Measurements from ENCODE around the gene CDKN2AIPNL. TPM values are rescaled to one million over a fixed set of nuclear protein-coding genes. Genes with fewer than 3 reads are reported as not detected.

CDKN2AIPNL gene
- total RNA-seq, 1 experiment from 2014 or later = 63.0 TPM

DNA sequence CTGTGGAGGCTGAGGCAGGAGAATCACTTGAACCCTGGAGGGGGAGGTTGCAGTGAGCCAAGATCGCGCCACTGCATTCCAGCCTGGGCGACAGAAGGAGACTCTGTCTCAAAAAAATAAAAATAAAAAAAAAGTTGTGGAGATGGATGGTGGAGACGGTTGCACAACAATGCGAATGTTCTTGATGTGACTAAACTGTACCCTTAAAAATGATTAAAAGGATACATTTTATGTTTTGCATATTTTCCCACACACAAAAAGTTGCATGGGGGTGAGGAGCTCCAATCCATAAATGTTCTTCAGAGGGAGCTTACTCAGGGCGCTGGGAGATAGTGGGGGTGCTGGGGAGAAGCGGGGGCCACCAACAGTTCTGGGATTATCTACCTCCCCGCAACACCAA lies 43.8 kb upstream of the CDKN2AIPNL start:
- no peak for ATAC-seq
- Histone ChIP-seq H3K4me3 (replicated peaks in 1 of 2; ENCODE audit: low read depth in 1 of 2, low read length in 2 of 2) (no peak overlapping the region), H3K27ac (ENCODE audit: low read depth, low read length) (no peak overlapping the region), H3K4me1 (ENCODE audit: control insufficient read depth in 1 of 2, insufficient read depth in 2 of 2, low read length in 2 of 2) (peaks cover 13 to 23% of the 10 kb centered on the region in 2 experiments), H3K9me2 (ENCODE audit: insufficient read depth) (no peaks in the 10 kb centered on the region), H3K36me3 (ENCODE audit: control insufficient read depth in 1 of 2, insufficient read depth in 2 of 2, low read length in 2 of 2) (no peaks in the 10 kb centered on the region), H3K9me3 (ENCODE audit: control insufficient read depth in 1 of 2, insufficient read depth in 1 of 2, low read depth in 1 of 2, low read length in 2 of 2) (no peaks in the 10 kb centered on the region), H3K4me2 (ENCODE audit: low read length) (no peak overlapping the region), H3K9ac (ENCODE audit: low read length) (no peak overlapping the region), H4K20me1 (ENCODE audit: insufficient read depth) (no peaks in the 10 kb centered on the region), H2AFZ (ENCODE audit: low read depth, low read length, poor library complexity, severe bottlenecking) (no peak overlapping the region), H3K79me2 (ENCODE audit: insufficient read depth, low read length) (no peaks in the 10 kb centered on the region), H3K27me3 (ENCODE audit: insufficient read depth, low read length) (no peaks in the 10 kb centered on the region)
- ChIA-PET RAD21 (ENCODE audit: low non-redundant PET in 1 of 2, low total read pairs in 2 of 2, uncharacterized antibody in 2 of 2, unreplicated experiment in 2 of 2) (no interaction called here), POLR2A (no interaction called here), CTCF (interaction anchor here (1.0 to 1.2 kb wide), 2 partner anchors 10 to 132 kb away, joined by 3 read pairs; no protein-coding TSS in a partner anchor)
- BruUV-seq (replicated peaks) = no TSS peak
- TF ChIP-seq EZH2 (IDR thresholded peaks at IDR 0.05) = no peak
- no peak for TF ChIP-seq CEBPB (IDR thresholded peaks at IDR 0.05; ENCODE audit: low read depth)
- TF ChIP-seq, protein P1, sequence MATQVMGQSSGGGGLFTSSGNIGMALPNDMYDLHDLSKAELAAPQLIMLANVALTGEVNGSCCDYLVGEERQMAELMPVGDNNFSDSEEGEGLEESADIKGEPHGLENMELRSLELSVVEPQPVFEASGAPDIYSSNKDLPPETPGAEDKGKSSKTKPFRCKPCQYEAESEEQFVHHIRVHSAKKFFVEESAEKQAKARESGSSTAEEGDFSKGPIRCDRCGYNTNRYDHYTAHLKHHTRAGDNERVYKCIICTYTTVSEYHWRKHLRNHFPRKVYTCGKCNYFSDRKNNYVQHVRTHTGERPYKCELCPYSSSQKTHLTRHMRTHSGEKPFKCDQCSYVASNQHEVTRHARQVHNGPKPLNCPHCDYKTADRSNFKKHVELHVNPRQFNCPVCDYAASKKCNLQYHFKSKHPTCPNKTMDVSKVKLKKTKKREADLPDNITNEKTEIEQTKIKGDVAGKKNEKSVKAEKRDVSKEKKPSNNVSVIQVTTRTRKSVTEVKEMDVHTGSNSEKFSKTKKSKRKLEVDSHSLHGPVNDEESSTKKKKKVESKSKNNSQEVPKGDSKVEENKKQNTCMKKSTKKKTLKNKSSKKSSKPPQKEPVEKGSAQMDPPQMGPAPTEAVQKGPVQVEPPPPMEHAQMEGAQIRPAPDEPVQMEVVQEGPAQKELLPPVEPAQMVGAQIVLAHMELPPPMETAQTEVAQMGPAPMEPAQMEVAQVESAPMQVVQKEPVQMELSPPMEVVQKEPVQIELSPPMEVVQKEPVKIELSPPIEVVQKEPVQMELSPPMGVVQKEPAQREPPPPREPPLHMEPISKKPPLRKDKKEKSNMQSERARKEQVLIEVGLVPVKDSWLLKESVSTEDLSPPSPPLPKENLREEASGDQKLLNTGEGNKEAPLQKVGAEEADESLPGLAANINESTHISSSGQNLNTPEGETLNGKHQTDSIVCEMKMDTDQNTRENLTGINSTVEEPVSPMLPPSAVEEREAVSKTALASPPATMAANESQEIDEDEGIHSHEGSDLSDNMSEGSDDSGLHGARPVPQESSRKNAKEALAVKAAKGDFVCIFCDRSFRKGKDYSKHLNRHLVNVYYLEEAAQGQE (IDR thresholded peaks at IDR 0.05; ENCODE audit: low read depth) = no peak
- TF ChIP-seq POLR2A (IDR thresholded peaks at IDR 0.05; ENCODE audit: borderline replicate concordance, extremely low read depth, insufficient read depth, insufficient read length) = no peak
- TF ChIP-seq ZNF274 (IDR thresholded peaks at IDR 0.05; ENCODE audit: low read depth, low read length) = no peak
- TF ChIP-seq, protein P2, sequence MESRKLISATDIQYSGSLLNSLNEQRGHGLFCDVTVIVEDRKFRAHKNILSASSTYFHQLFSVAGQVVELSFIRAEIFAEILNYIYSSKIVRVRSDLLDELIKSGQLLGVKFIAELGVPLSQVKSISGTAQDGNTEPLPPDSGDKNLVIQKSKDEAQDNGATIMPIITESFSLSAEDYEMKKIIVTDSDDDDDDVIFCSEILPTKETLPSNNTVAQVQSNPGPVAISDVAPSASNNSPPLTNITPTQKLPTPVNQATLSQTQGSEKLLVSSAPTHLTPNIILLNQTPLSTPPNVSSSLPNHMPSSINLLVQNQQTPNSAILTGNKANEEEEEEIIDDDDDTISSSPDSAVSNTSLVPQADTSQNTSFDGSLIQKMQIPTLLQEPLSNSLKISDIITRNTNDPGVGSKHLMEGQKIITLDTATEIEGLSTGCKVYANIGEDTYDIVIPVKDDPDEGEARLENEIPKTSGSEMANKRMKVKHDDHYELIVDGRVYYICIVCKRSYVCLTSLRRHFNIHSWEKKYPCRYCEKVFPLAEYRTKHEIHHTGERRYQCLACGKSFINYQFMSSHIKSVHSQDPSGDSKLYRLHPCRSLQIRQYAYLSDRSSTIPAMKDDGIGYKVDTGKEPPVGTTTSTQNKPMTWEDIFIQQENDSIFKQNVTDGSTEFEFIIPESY (IDR thresholded peaks at IDR 0.05; ENCODE audit: extremely low read depth, insufficient replicate concordance, low read length) = no peak
- no peak for TF ChIP-seq EGR1 (IDR thresholded peaks at IDR 0.05; ENCODE audit: low read depth)
- TF ChIP-seq, protein P3, sequence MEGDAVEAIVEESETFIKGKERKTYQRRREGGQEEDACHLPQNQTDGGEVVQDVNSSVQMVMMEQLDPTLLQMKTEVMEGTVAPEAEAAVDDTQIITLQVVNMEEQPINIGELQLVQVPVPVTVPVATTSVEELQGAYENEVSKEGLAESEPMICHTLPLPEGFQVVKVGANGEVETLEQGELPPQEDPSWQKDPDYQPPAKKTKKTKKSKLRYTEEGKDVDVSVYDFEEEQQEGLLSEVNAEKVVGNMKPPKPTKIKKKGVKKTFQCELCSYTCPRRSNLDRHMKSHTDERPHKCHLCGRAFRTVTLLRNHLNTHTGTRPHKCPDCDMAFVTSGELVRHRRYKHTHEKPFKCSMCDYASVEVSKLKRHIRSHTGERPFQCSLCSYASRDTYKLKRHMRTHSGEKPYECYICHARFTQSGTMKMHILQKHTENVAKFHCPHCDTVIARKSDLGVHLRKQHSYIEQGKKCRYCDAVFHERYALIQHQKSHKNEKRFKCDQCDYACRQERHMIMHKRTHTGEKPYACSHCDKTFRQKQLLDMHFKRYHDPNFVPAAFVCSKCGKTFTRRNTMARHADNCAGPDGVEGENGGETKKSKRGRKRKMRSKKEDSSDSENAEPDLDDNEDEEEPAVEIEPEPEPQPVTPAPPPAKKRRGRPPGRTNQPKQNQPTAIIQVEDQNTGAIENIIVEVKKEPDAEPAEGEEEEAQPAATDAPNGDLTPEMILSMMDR (IDR thresholded peaks at IDR 0.05 in 2 of 3, conservative IDR thresholded peaks at IDR 0.05 in 1 of 3; ENCODE audit: borderline replicate concordance in 1 of 3, insufficient read depth in 1 of 3, low read depth in 2 of 3, low read length in 2 of 3) = no peak
- TF ChIP-seq CBX3 (IDR thresholded peaks at IDR 0.05; ENCODE audit: low read depth) = no peak
- TF ChIP-seq, protein P4, sequence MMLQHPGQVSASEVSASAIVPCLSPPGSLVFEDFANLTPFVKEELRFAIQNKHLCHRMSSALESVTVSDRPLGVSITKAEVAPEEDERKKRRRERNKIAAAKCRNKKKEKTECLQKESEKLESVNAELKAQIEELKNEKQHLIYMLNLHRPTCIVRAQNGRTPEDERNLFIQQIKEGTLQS (IDR thresholded peaks at IDR 0.05) = no peak
- TF ChIP-seq SRF (IDR thresholded peaks at IDR 0.05; ENCODE audit: low read depth) = no peak
- TF ChIP-seq POLR2AphosphoS5 (IDR thresholded peaks at IDR 0.05; ENCODE audit: low read depth, low read length) = no peak
- DNase-seq (ENCODE audit: low read depth, low spot score) = no peak
- intact Hi-C loops (cut with micrococcal nuclease) = no loop called here
